Suprapubic skin (tissue), 4 donors: ENCODE data around the gene TCERG1L. TPM values are rescaled to one million over a fixed set of nuclear protein-coding genes. Genes with fewer than 3 reads are reported as not detected.
"Not testable (repeated sequence)": the region's sequence is repeated elsewhere in the genome, so short reads cannot be mapped to it uniquely, and the experiment has no call there.

Experiments
- DNase-seq, 2 donors: peaks; one replicate each; pipeline ENCODE4 v3.0.0-alpha.2; 2019; ENCODE audit warnings: low spot score in 2 of 2
- H3K27ac ChIP-seq: fragments of 200-600 bp; sonication (generic); one replicate; pipeline ENCODE4 v1.5.1; 2019
- H3K27me3 ChIP-seq: fragments of 200-600 bp; sonication (generic); one replicate; pipeline ENCODE4 v1.5.1; 2019
- H3K36me3 ChIP-seq: fragments of 200-600 bp; sonication (generic); one replicate; pipeline ENCODE4 v1.5.1; 2019
- H3K4me1 ChIP-seq: fragments of 200-600 bp; sonication (generic); one replicate; pipeline ENCODE4 v1.5.1; 2019
- H3K4me3 ChIP-seq: fragments of 200-600 bp; sonication (generic); one replicate; pipeline ENCODE4 v1.5.1; 2019; ENCODE audit warnings: mild to moderate bottlenecking
- H3K9me3 ChIP-seq: fragments of 200-600 bp; sonication (generic); one replicate; pipeline ENCODE4 v1.5.1; 2019
- EP300 ChIP-seq: sonication (generic); formaldehyde crosslinking; IDR thresholded peaks from one replicate; pipeline ENCODE4 v1.6.1; 2017; ENCODE audit warnings: antibody characterized with exemption
- POLR2A ChIP-seq, 2 donors: fragments of 450-650 bp; IDR thresholded peaks; one replicate each; pipeline ENCODE4 v1.6.1; 2017; ENCODE audit warnings: antibody characterized with exemption in 2 of 2, mild to moderate bottlenecking in 2 of 2, moderate library complexity in 2 of 2
- POLR2AphosphoS5 ChIP-seq, 3 donors: sonication (generic); formaldehyde crosslinking; IDR thresholded peaks; one replicate each; pipeline ENCODE4 v1.6.1; 2017; ENCODE audit warnings: antibody characterized with exemption in 3 of 3
- WGBS: methylation state at CpG from one replicate; pipeline ENCODE4 v1.1.5; 2018; 5-methylcytosine and 5-hydroxymethylcytosine counted together
- total RNA-seq, 4 donors: library from RNA; depleted of rRNA; stranded (reverse); fragments of >200 nt; gene quantifications; one replicate each; pipeline ENCODE4 v1.1.0, GENCODE V29; 2016
- TF ChIP-seq, protein P1 (sequence below), 2 donors: fragments of 200-600 bp in 1 of 2; fragments of 450-650 bp in 1 of 2; sonication (generic) in 1 of 2; IDR thresholded peaks; one replicate each; pipeline ENCODE4 v1.5.1; 2016 to 2019; ENCODE audit warnings: antibody characterized with exemption in 2 of 2, mild to moderate bottlenecking in 1 of 2, moderate library complexity in 1 of 2

TCERG1L gene
- total RNA-seq, 4 donors from 2014 or later, result 0.32 to 1.0 (median 0.51) TPM

DNA sequence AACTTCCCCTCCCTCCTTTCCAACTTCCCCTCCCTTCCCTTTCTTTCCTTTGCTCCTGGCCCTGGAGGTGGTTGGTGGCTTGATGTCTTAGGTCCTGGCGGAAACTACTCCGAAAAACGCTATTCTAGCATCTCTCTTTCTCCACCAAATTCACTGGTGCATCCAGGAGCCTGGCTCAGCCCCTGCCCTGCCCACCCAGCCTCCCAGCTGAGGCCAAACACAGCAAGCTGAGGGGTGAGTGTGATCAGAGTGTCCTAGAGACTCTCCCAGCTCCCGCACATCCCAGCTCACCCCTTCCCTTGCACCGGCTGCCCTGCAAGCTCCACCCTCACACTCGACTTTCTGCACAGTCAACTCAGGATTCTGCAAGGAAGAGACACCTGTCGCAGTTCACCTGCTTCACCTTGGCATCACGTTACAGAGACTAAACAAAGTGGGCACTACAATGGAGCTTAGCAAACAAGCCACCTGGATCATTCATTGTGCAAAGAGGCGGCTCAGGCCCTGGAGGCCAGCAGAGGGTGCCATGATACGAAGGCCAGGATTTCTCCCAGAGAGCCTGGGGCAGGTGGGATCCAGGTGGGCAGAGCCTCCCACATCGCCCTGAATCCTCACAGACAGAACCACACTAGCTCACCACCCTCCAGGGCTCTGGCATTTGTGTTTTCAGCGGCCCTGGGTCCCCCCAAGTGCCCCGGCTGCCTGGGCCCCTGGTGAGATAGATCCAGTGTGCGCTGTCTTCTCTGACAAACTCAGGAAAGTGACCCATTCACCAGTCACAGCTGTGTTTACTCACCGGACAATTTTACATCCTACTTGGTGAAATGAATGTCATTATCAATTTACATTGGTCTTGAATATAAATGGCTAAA, 169.6 kb downstream of the TCERG1L start:
- H3K4me1 ChIP-seq, result peaks cover 11% of the 10 kb centered on the region
- H3K27ac ChIP-seq, result no peak overlapping the region
- no peak for TF ChIP-seq POLR2AphosphoS5 (IDR thresholded peaks at IDR 0.05)
- TF ChIP-seq, protein P1, sequence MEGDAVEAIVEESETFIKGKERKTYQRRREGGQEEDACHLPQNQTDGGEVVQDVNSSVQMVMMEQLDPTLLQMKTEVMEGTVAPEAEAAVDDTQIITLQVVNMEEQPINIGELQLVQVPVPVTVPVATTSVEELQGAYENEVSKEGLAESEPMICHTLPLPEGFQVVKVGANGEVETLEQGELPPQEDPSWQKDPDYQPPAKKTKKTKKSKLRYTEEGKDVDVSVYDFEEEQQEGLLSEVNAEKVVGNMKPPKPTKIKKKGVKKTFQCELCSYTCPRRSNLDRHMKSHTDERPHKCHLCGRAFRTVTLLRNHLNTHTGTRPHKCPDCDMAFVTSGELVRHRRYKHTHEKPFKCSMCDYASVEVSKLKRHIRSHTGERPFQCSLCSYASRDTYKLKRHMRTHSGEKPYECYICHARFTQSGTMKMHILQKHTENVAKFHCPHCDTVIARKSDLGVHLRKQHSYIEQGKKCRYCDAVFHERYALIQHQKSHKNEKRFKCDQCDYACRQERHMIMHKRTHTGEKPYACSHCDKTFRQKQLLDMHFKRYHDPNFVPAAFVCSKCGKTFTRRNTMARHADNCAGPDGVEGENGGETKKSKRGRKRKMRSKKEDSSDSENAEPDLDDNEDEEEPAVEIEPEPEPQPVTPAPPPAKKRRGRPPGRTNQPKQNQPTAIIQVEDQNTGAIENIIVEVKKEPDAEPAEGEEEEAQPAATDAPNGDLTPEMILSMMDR (IDR thresholded peaks at IDR 0.05), result no peak
- TF ChIP-seq POLR2A (IDR thresholded peaks at IDR 0.05), result no peak
- TF ChIP-seq EP300, result no peak
- DNase-seq, result no peak
- H3K4me3 ChIP-seq, result no peak overlapping the region
- H3K9me3 ChIP-seq, result no peaks in the 10 kb centered on the region
- no peaks in the 10 kb centered on the region for H3K36me3 ChIP-seq
- H3K27me3 ChIP-seq, result peaks cover 14% of the 10 kb centered on the region
- 94% methylated on average over 14 of the region's 15 CpGs for WGBS

DNA sequence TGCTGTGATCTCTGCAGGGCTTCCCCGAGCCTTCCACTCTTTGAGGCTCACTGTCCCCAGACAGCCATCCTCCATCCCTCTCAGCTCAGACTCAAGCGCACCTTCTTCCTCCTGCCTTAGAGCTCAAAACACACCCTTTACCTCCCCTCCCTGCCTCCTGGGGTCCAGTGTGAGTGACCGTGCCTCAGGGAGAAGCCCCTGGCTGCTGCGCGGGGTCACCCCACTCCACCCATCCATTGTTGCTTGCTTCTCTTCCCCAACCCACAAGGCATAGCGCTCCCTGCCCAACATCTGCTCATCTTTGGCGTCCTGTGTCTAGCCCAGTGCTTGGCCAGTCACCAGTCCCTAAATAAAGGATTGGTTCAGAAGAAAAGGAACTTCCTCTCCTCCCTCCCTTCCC, 170.3 kb downstream of the TCERG1L start:
- H3K27me3 ChIP-seq, result peaks cover 12% of the 10 kb centered on the region
- TF ChIP-seq POLR2AphosphoS5 (IDR thresholded peaks at IDR 0.05) (no peak), POLR2A (IDR thresholded peaks at IDR 0.05) (no peak), EP300 (no peak)
- TF ChIP-seq, protein P1 (IDR thresholded peaks at IDR 0.05), result no peak

DNA sequence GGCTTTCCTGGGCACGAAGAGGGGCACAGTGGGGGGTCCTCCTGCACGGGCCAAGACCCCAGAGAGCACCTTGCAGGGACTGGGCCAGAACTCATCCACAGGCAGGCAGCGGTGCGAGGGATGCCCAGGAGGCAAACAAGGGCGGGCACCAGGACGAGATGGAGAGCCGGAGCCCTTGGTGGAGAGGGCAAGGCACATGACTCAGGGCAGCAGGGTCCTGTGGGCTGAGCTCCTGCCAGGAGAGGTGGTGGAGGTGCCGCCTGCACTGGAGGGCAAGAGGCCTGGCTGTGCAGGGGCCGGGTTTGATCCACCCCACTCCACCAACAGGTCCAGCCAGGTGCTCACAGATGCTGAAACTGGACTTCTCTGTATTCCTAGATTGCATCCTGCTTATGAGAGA, 170.9 kb downstream of the TCERG1L start:
- Histone ChIP-seq H3K4me3 (no peak overlapping the region), H3K27ac (no peak overlapping the region), H3K4me1 (peaks cover 8% of the 10 kb centered on the region), H3K27me3 (peaks cover 12% of the 10 kb centered on the region), H3K9me3 (no peaks in the 10 kb centered on the region), H3K36me3 (no peaks in the 10 kb centered on the region)
- peak in 1 of 2 donors; percentile 37 for DNase-seq
- 100% methylated on average over 1 of the region's 9 CpGs for WGBS
- no peak for TF ChIP-seq POLR2A (IDR thresholded peaks at IDR 0.05)
- TF ChIP-seq, protein P1 (IDR thresholded peaks at IDR 0.05), result no peak
- TF ChIP-seq POLR2AphosphoS5 (IDR thresholded peaks at IDR 0.05), result no peak

More for the DNA sequence above, 170.3 kb downstream of the TCERG1L start:
- Histone ChIP-seq H3K4me1 (peaks cover 11% of the 10 kb centered on the region), H3K27ac (no peak overlapping the region), H3K36me3 (no peaks in the 10 kb centered on the region), H3K9me3 (no peaks in the 10 kb centered on the region), H3K4me3 (no peak overlapping the region)
- 91% methylated on average over 7 of the region's 7 CpGs for WGBS
- no peak for DNase-seq

- Histone ChIP-seq H3K27ac (no peak overlapping the region), H3K27me3 (peaks cover 12% of the 10 kb centered on the region), H3K4me1 (peaks cover 12% of the 10 kb centered on the region), H3K9me3 (no peaks in the 10 kb centered on the region), H3K36me3 (no peaks in the 10 kb centered on the region), H3K4me3 (no peak overlapping the region)
- peak in 1 of 2 donors; percentile 39 for DNase-seq
- 54% methylated on average over 17 of the region's 17 CpGs for WGBS
- TF ChIP-seq POLR2A (IDR thresholded peaks at IDR 0.05), result no peak
- no peak for TF ChIP-seq EP300
- TF ChIP-seq POLR2AphosphoS5 (IDR thresholded peaks at IDR 0.05), result no peak
- TF ChIP-seq, protein P1 (IDR thresholded peaks at IDR 0.05), result no peak
These were observed 174.3 kb downstream of the TCERG1L start for GRCh38 chr10:131137223-131137622.

GRCh38 chr10:131136336-131136735, 175.2 kb downstream of the TCERG1L start:
- H3K27me3 ChIP-seq, result peaks cover 12% of the 10 kb centered on the region
- H3K27ac ChIP-seq, H3K9me3 ChIP-seq, H3K4me3 ChIP-seq, H3K36me3 ChIP-seq, DNase-seq: not testable (repeated sequence)
- H3K4me1 ChIP-seq, result peaks cover 21% of the 10 kb centered on the region
- 89% methylated on average over 12 of the region's 12 CpGs for WGBS
